SK-N-SH (cell line): Measurements from ENCODE around the gene ZNF410. TPM values are rescaled to one million over a fixed set of nuclear protein-coding genes. Genes with fewer than 3 reads are reported as not detected.
A peak's percentile ranks its signal among the peaks of the same experiment; 100 is the strongest.

Experiments
- CTCF ChIA-PET: fragments of 300-600, 350-600 bp; formaldehyde crosslinking; extraction: SDS; loops from one replicate; lab custom pipeline; 2021; lab: Yijun Ruan, JAX
- POLR2A ChIA-PET: fragments of 350-600 bp; sonication (Branson Sonifier 250); formaldehyde crosslinking; extraction: SDS; loops from one replicate; lab custom pipeline; 2020; ENCODE audit warnings: antibody characterized with exemption, inconsistent platforms; lab: Yijun Ruan, JAX
- DNase-seq: peaks from one replicate; pipeline ENCODE4 v3.0.0; 2012
- H2AFZ ChIP-seq: fragments of 200-600 bp; sonication (generic); 2 replicates; pipeline ENCODE4 v1.8.1; 2016; ENCODE audit warnings: antibody characterized with exemption, mild to moderate bottlenecking, low read depth
- H3F3A ChIP-seq: fragments of 200-600 bp; sonication (generic); replicated peaks from 2 replicates; pipeline ENCODE3; 2016; ENCODE audit warnings: antibody characterized with exemption, mild to moderate bottlenecking; ENCODE audit not compliant: insufficient read depth
- H3K27ac ChIP-seq, 2 experiments: fragments of 200-500 bp in 1 of 2; fragments of 200-600 bp in 1 of 2; sonication (Bioruptor generic) in 1 of 2; sonication (generic), shearing (Covaris generic) in 1 of 2; 2 replicates each; pipeline versions ENCODE4 v1.5.1 to v1.6.1; 2014 to 2016; ENCODE audit warnings: low read depth in 2 of 2, inconsistent platforms in 1 of 2, low read length in 1 of 2, mild to moderate bottlenecking in 1 of 2, mixed read lengths in 1 of 2
- H3K27me3 ChIP-seq: fragments of 200-600 bp; sonication (generic), shearing (Covaris generic); 2 replicates; pipeline ENCODE4 v1.6.1; 2016; ENCODE audit warnings: mixed run types; ENCODE audit not compliant: insufficient read depth
- H3K36me3 ChIP-seq, 2 experiments: fragments of 200-500 bp in 1 of 2; fragments of 200-600 bp in 1 of 2; sonication (Bioruptor generic) in 1 of 2; sonication (generic) in 1 of 2; replicated peaks in 1 of 2; 2 replicates each; pipeline versions ENCODE3 to v1.5.1; 2014 to 2016; ENCODE audit warnings: low read length in 1 of 2, mild to moderate bottlenecking in 1 of 2; ENCODE audit not compliant: insufficient read depth in 2 of 2, control insufficient read depth in 1 of 2
- H3K4me1 ChIP-seq, 2 experiments: fragments of 200-500 bp in 1 of 2; fragments of 200-600 bp in 1 of 2; sonication (Bioruptor generic) in 1 of 2; sonication (generic), shearing (Covaris generic) in 1 of 2; 2 replicates each; pipeline versions ENCODE4 v1.5.1 to v1.6.1; 2014 to 2016; ENCODE audit warnings: low read depth in 1 of 2, low read length in 1 of 2, mixed run types in 1 of 2; ENCODE audit not compliant: insufficient read depth in 2 of 2, control insufficient read depth in 1 of 2
- H3K4me2 ChIP-seq: fragments of 200-600 bp; sonication (generic), shearing (Covaris generic); 2 replicates; pipeline ENCODE4 v1.6.1; 2017; ENCODE audit warnings: mixed run types
- H3K4me3 ChIP-seq, 2 experiments: fragments of 200-500 bp in 1 of 2; fragments of 200-600 bp in 1 of 2; sonication (Bioruptor generic) in 1 of 2; sonication (generic), shearing (Covaris generic) in 1 of 2; 2 replicates each; pipeline versions ENCODE4 v1.5.1 to v1.8.1; 2014 to 2016; ENCODE audit warnings: low read depth in 2 of 2, inconsistent platforms in 1 of 2, low read length in 1 of 2, mild to moderate bottlenecking in 1 of 2, mixed read lengths in 1 of 2, moderate library complexity in 1 of 2
- H3K79me2 ChIP-seq: fragments of 200-600 bp; sonication (generic); 2 replicates; pipeline ENCODE4 v1.8.1; 2017; ENCODE audit warnings: mild to moderate bottlenecking; ENCODE audit not compliant: insufficient read depth
- H3K9ac ChIP-seq: fragments of 200-600 bp; sonication (generic); 2 replicates; pipeline ENCODE4 v1.6.1; 2017; ENCODE audit warnings: mixed run types
- H3K9me2 ChIP-seq: fragments of 200-600 bp; sonication (generic); 2 replicates; pipeline ENCODE4 v1.6.1; 2017; ENCODE audit warnings: mixed run types
- H3K9me3 ChIP-seq: fragments of 200-600 bp; sonication (generic); 2 replicates; pipeline ENCODE4 v1.6.1; 2017; ENCODE audit warnings: mixed run types, mild to moderate bottlenecking, moderate library complexity
- H4K20me1 ChIP-seq: fragments of 200-600 bp; sonication (generic); 2 replicates; pipeline ENCODE4 v1.6.1; 2017; ENCODE audit warnings: mild to moderate bottlenecking, mixed run types; ENCODE audit not compliant: insufficient read depth
- CHD2 ChIP-seq: fragments of 150-350 bp; IDR thresholded peaks from 2 replicates; pipeline ENCODE4 v1.6.1; 2018; ENCODE audit warnings: low read length; ENCODE audit not compliant: partially characterized antibody
- EP300 ChIP-seq, 2 experiments: IDR thresholded peaks; 2 replicates each; pipeline versions ENCODE4 v1.4.0 to v1.6.1; 2012; ENCODE audit warnings: borderline replicate concordance in 1 of 2, low read depth in 1 of 2, low read length in 1 of 2
- EZH2phosphoT487 ChIP-seq: fragments of 200-600 bp; sonication (generic); IDR thresholded peaks from 2 replicates; pipeline ENCODE4 v1.6.1; 2017; ENCODE audit warnings: low read depth, mixed run types, mild to moderate bottlenecking, antibody characterized with exemption, moderate library complexity, borderline replicate concordance
- FOSL2 ChIP-seq: IDR thresholded peaks from 2 replicates; pipeline ENCODE4 v1.4.0; 2012; ENCODE audit warnings: low read depth, mild to moderate bottlenecking, moderate library complexity, borderline replicate concordance
- GABPA ChIP-seq: IDR thresholded peaks from 2 replicates; pipeline ENCODE4 v1.4.0; 2012; ENCODE audit warnings: low read depth, mild to moderate bottlenecking
- GATA2 ChIP-seq: sonication (generic); formaldehyde crosslinking; IDR thresholded peaks from 2 replicates; pipeline ENCODE4 v1.5.0; 2020; ENCODE audit warnings: mild to moderate bottlenecking, missing genetic modification reagents
- MXI1 ChIP-seq: IDR thresholded peaks from 2 replicates; pipeline ENCODE4 v1.6.1; 2012; ENCODE audit warnings: mild to moderate bottlenecking, low read depth, low read length, improper control_type of control experiment
- NFIC ChIP-seq: IDR thresholded peaks from 2 replicates; pipeline ENCODE4 v1.4.0; 2012; ENCODE audit warnings: borderline replicate concordance
- NRF1 ChIP-seq: IDR thresholded peaks from 2 replicates; pipeline ENCODE4 v1.6.1; 2012; ENCODE audit warnings: low read depth, mild to moderate bottlenecking, low read length
- RCOR1 ChIP-seq: fragments of 150-350 bp; IDR thresholded peaks from 2 replicates; pipeline ENCODE4 v1.6.1; 2017; ENCODE audit warnings: antibody characterized with exemption, low read length
- RFX5 ChIP-seq: IDR thresholded peaks from 2 replicates; pipeline ENCODE4 v1.6.1; 2012; ENCODE audit warnings: mild to moderate bottlenecking, improper control_type of control experiment, low read length
- RXRA ChIP-seq: IDR thresholded peaks from 2 replicates; pipeline ENCODE4 v1.4.0; 2012; ENCODE audit warnings: low read depth, mild to moderate bottlenecking, borderline replicate concordance
- SIN3A ChIP-seq: IDR thresholded peaks from 2 replicates; pipeline ENCODE4 v1.6.1; 2012; ENCODE audit warnings: low read depth, mild to moderate bottlenecking, low read length, moderate library complexity, borderline replicate concordance
- TAF1 ChIP-seq: IDR thresholded peaks from 2 replicates; pipeline ENCODE4 v1.6.1; 2012; ENCODE audit warnings: low read depth, mild to moderate bottlenecking, low read length, moderate library complexity, borderline replicate concordance
- TEAD4 ChIP-seq: IDR thresholded peaks from 2 replicates; pipeline ENCODE4 v1.4.0; 2012; ENCODE audit warnings: mild to moderate bottlenecking, borderline replicate concordance; ENCODE audit not compliant: insufficient read depth
- USF1 ChIP-seq: IDR thresholded peaks from 2 replicates; pipeline ENCODE4 v1.4.0; 2012; ENCODE audit warnings: low read depth, borderline replicate concordance
- ZBTB33 ChIP-seq: IDR thresholded peaks from 2 replicates; pipeline ENCODE4 v1.4.0; 2012; ENCODE audit warnings: low read depth, borderline replicate concordance
- WGBS: methylation state at CpG from one replicate; pipeline ENCODE4 v1.1.6; 2017; ENCODE audit warnings: low lambda C conversion rate; 5-methylcytosine and 5-hydroxymethylcytosine counted together
- polyA plus RNA-seq, 3 experiments: library from polyadenylated mRNA; depleted of rRNA; stranded (reverse); fragments of >200 nt; gene quantifications; 2 replicates each; pipeline ENCODE4 v1.2.3, GENCODE V29; 2012
- TF ChIP-seq, protein P1 (sequence below): fragments of 200-600 bp; sonication (generic); IDR thresholded peaks from 2 replicates; pipeline ENCODE4 v1.6.1; 2017; ENCODE audit warnings: antibody characterized with exemption, mild to moderate bottlenecking, moderate library complexity

Gene ZNF410
- polyA plus RNA-seq, 1 of the 3 experiments (the other 2 are of a cell fraction), result 22.8 TPM

GRCh38 chr14:73949752-73950734 lies 63.4 kb downstream of the ZNF410 start, which contains the start of the genes COQ6 and FAM161B (continued):
- TF ChIP-seq USF1, result no peak
- TF ChIP-seq NRF1, result peak; percentile 66
- peak; percentile 95 for TF ChIP-seq GABPA
- no peak for TF ChIP-seq GATA2
- TF ChIP-seq RFX5, result no peak; the same call in none of the 2 replicates
- TF ChIP-seq CHD2, result peak; percentile 78
- TF ChIP-seq EZH2phosphoT487, result no peak
- TF ChIP-seq, protein P1, sequence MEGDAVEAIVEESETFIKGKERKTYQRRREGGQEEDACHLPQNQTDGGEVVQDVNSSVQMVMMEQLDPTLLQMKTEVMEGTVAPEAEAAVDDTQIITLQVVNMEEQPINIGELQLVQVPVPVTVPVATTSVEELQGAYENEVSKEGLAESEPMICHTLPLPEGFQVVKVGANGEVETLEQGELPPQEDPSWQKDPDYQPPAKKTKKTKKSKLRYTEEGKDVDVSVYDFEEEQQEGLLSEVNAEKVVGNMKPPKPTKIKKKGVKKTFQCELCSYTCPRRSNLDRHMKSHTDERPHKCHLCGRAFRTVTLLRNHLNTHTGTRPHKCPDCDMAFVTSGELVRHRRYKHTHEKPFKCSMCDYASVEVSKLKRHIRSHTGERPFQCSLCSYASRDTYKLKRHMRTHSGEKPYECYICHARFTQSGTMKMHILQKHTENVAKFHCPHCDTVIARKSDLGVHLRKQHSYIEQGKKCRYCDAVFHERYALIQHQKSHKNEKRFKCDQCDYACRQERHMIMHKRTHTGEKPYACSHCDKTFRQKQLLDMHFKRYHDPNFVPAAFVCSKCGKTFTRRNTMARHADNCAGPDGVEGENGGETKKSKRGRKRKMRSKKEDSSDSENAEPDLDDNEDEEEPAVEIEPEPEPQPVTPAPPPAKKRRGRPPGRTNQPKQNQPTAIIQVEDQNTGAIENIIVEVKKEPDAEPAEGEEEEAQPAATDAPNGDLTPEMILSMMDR, result peak; percentile 23
- TF ChIP-seq RCOR1, result no peak
- TF ChIP-seq EP300 (IDR thresholded peaks at IDR 0.05; ENCODE audit: borderline replicate concordance in 1 of 2, low read depth in 1 of 2, low read length in 1 of 2), result no peak
- peak; percentile 69; the same call in 1 of the 2 replicates for TF ChIP-seq TAF1

DNA sequence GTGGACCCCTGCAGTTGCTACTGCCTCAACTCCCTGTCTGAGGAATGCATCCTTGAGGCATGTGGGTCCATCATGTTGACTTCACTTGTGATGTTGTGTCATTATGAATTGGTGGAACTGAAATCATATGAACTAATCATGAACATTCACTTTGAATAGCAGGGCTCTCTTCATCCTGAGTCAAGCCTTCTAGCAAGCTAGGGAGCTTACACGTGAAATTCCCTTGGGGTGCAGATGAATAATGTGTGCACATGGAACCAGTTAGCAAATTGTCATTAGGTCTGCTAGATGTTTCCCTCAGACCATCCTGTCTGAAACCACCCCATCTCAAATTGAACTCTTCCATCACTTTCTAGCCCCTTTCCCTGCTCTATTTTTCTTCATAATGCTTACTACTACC lies 67.1 kb downstream of the ZNF410 start:
- DNase-seq, result no peak
- Histone ChIP-seq H3K27me3 (no peaks in the 10 kb centered on the region), H3K27ac (no peak overlapping the region), H3K4me2 (no peak overlapping the region), H3K79me2 (peaks cover 34% of the 10 kb centered on the region), H3F3A (peaks cover 6% of the 10 kb centered on the region), H3K9ac (no peak overlapping the region), H3K9me2 (no peaks in the 10 kb centered on the region), H3K9me3 (no peaks in the 10 kb centered on the region), H3K4me3 (no peak overlapping the region), H3K4me1 (peaks cover 0 to 6% of the 10 kb centered on the region in 2 experiments; a peak in 2 of 4 replicates), H4K20me1 (no peaks in the 10 kb centered on the region), H3K36me3 (peaks cover 33 to 34% of the 10 kb centered on the region in 2 experiments), H2AFZ (no peak overlapping the region)
- ChIA-PET CTCF (no interaction called here), POLR2A (no interaction called here)
- 56% methylated on average over 1 of the region's 1 CpG for WGBS
- TF ChIP-seq TAF1 (no peak), TEAD4 (no peak), FOSL2 (no peak), RFX5 (no peak), GABPA (no peak), NFIC (no peak), RXRA (no peak), SIN3A (no peak), GATA2 (no peak), USF1 (no peak), MXI1 (no peak), ZBTB33 (no peak), CHD2 (no peak)
- TF ChIP-seq, protein P1, result no peak
